ENCODE measurements around the gene FAHD2A.
"Not testable (repeated sequence)": the region's sequence is repeated elsewhere in the genome, so short reads cannot be mapped to it uniquely, and the experiment has no call there.

Gene FAHD2A

DNA sequence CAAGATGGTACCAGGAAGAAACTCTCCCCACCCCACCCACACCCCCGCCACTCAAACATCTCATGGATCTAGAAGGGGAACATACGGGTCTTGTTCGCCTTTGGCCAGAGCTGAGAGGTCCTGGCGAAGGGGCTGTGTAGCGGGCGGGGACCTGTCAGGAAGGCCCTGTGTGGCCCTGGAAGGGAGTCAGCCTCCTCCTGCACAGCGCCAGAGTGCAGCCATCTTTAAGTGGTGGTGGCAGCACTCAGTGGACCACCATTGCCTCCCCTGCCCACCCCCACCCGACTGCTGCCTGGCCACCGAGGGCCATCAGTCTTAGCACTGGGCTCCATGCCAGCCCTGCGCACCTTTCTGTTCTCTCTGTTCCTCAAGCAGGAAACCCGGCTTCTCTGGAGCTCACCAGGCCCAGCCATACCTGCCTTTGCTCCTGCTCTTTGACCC is 11.6 kb upstream of the FAHD2A start:
- no peak for DNase-seq

GRCh38 chr2:95391641-95392310 is 10.7 kb upstream of the FAHD2A start:
- no peak for DNase-seq

- no peak for DNase-seq
These were observed 10.2 kb upstream of the FAHD2A start for GRCh38 chr2:95392320-95392719.

GRCh38 chr2:95392730-95393455 is 9.6 kb upstream of the FAHD2A start:
- no peak for DNase-seq

DNA sequence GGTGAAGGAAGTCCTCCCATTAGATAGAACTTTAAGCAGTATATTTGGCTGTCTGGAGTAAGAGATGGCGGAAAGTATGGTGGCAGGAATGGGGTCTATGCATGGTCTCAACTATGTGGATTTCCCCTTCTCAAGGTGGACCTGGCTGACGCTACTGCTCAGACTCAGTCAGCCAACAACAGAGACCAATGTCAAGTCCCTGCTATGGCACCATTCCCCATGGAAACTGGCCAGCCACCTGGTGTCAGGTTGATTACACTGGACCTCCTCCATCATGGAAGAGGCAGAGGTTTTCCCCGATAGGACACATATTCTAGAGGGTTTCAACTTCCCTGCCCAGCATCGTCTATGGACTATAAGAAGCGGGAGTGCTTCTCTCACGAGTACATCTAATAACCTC is 8.6 kb upstream of the FAHD2A start:
- no peak for DNase-seq

- DNase-seq: no peak
These were observed 3.4 kb upstream of the FAHD2A start for GRCh38 chr2:95399061-95399460.

GRCh38 chr2:95401480-95401879 is 1.0 kb upstream of the FAHD2A start:
- DNase-seq: no peak

- not testable (repeated sequence) for DNase-seq
These were observed 521 bp upstream of the FAHD2A start for GRCh38 chr2:95402004-95402369.

DNA sequence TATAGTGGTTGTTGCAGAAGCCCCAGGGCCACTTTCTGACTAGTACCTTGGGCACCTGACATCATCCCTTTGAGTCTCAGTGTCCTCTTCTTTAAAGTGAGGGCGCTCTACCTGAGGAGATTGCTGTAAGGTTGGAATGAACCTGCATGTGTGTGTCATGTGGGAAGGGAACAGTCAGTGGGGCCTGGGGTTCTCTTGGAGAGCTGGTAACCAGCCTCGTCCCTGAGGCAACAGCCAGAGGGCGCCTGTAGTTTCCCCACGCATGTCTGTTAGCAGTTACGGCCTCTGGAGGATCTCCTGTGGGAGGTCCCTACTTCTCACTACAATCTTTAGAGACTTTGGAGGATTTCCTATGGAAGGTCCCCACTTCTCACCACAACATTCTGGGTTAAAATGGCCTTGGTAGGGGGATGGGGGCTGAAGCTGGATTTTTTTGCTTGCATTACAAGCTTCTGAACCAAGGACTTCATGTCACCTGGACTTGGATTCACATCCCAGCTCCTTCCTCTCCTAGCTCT is 755 bp downstream of the FAHD2A start:
- DNase-seq: peak; percentile 55

DNA sequence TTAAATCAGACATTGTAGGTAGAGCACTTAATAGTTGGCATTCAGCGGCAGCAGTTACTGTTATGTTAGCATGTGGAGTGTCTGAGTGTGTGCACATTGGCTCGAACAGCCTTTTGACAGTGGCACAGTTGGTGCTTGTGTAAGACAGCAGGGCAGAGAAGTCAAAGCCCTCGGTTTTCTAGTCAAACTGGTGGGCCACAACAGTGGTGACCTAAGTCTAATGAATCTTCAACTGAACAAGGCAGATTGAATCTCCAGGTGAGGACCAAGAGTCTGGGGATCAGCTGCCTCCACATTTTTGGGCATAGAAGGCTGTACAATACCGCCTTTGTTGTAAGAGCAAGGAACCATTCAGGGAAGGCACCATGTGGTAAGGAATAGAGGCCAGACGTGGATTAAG is 1.3 kb downstream of the FAHD2A start:
- DNase-seq: not testable (repeated sequence)

- not testable (repeated sequence) for DNase-seq
These were observed 2.2 kb downstream of the FAHD2A start for GRCh38 chr2:95404676-95405075.

DNA sequence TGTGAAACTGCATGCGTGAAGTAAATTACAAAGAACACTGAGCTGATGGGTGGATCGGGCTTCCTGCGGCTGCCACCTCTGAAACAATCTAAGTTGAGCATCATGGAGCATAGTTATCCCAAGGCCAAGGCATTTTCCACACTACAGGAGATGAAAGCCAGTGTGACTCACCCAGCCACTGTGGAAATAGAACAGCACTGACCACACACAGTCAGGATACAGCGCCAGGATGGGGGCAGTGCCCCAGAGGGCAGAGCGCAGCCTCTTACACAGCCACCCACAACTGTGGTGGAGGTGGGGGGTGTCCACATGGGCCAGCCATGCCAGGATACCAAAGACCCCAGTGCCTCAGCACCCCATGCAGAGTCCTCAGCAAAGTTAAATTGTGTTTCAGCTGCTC is 8.7 kb downstream of the FAHD2A start:
- peak; percentile 31 for DNase-seq

GRCh38 chr2:95414015-95414594 is 11.6 kb downstream of the FAHD2A start:
- peak; percentile 83 for DNase-seq

DNA sequence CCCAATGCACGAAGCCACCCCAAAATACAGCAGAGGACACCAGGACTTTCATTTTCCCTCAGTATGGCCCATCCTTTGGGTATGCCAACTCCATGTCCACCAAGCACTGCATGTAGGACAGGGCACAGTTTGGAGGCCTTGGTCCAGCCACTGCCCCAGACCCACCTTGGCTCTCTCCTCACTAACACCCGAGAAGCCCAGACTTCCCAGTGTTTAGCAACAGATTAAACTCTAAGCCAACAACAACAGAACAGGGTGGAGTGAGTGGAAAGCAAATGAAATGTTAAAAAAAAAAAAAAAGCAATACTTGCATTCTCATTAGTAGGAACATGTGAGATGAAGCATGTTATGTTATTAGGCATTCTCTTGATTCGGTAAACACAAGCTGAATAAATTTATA is 12.6 kb downstream of the FAHD2A start:
- DNase-seq: not testable (repeated sequence)

DNA sequence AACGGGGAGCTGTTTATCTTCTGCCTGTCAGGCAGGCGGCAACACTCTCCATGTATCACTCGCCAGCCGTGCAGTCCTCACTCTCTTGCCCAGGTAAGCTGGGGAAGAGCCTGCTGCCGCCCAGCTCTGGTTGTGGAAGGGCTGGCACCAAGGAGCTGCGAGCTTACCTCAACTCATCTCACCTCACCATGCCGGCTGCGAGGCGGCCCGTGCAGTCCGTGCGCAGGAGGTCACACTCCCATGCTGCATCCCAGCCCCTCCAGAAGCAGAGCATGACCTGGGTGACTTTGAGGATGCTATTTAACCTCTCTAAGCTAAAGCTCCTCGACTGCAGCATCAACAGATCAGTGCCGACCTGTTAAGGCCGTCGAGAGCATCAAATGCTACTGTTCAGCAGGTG is 13.1 kb downstream of the FAHD2A start:
- DNase-seq: not testable (repeated sequence)

GRCh38 chr2:95427196-95427867 is 24.8 kb downstream of the FAHD2A start:
- DNase-seq: not testable (repeated sequence)

DNA sequence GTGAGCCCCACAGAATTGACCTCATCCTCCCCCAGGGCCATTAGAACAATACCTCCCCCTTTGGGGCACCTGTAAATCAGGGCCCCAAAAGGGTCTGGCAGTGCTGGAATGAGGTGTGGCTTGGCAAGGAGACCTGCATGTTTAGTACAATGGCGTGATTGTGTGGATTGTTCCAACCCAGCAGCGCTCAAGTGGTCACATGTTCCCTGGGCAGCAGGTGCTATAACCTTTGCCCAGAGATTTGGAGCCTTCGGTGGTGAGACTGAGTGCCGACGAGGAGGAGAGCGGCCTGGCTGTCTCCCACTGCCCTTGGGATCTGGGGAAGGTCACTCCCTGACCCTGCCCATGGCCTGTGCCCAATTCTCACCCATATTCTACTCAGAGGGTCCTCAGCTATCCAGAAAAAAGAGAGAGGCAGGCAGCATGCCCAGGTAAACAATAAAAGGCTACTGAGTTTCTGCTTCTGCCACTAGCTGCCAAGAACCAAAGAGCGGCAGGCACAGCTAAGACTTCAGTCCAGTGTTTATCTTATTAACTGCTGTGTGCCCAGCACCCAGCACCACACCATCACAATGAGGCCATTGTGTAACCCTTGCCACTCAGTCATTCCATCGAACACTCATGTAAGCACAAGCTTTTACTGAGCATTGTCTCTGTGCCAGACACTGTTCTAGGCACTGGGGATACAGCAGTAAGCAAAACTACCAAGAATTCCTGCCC is 27.4 kb downstream of the FAHD2A start:
- DNase-seq: not testable (repeated sequence)

GRCh38 chr2:95433373-95433772 is 30.9 kb downstream of the FAHD2A start:
- not testable (repeated sequence) for DNase-seq

DNA sequence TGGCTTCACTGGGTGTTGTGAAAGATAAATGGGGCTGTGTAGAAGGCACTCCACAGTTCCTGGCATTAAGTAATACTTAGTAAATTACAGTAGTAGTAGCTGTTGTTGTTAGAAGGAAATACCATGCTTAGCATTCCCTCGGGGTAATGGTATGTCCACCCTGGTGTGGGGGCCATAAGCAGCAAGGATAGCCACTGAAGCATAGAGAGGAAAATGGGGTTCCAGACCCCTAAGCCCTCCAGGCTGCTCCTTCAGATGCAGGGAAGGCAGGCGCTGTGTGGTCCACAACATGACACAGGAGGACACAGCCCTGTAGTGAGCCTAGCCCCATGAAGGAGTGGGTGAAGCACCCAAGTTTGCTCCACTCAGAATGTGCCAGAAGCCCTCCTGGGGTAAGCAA is 31.5 kb downstream of the FAHD2A start:
- not testable (repeated sequence) for DNase-seq

DNA sequence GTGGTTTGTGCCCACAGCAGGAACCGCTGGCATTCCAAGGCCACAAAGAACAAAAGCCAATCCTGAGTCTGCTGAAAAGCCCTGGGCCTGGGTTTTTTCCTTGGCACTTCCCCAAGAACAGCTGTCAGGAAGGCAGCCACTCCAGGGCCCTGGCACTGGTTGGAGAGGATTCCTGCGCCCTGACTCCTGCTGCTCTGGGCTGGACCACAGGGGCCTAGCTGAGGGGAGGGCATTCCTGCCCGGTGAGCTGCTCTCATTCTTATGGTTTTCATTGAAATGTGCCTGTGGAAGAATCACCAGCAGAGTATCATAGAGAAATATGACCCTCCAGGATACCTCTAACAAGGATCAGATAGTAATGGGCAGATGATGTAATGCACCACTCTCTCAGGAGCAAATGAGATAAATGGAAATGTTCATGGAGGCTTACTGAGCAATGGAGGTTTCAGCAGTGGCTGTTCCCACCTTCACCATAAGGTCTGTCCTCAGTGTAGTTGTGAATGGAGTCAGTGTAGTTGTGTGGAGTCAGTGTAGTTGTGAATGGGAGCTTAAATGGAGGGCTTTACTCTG is 32.1 kb downstream of the FAHD2A start:
- DNase-seq: peak; percentile 83

GRCh38 chr2:95435162-95435871 is 32.8 kb downstream of the FAHD2A start:
- DNase-seq: not testable (repeated sequence)
